K562 (cell line): ENCODE data around the gene CCDC136. TPM values are rescaled to one million over a fixed set of nuclear protein-coding genes. Genes with fewer than 3 reads are reported as not detected.

ENCODE experiments used
- ATAC-seq: fragments of 200-7000 bp; cut with Tn5 transposase; 3 replicates; pipeline ENCODE4 v1.9.1; 2020; ENCODE audit warnings: moderate library complexity
- BruUV-seq: library from RNA; stranded (reverse); fragments of 400-500 nt; replicated peaks from 2 replicates; lab custom pipeline; 2021; lab: Mats Ljungman, UMichigan
- CTCF ChIA-PET: fragments of 300-600 bp; formaldehyde crosslinking; extraction: SDS; loops from one replicate; lab custom pipeline; 2021; ENCODE audit warnings: low intra/inter-chr PET ratio; lab: Yijun Ruan, JAX
- POLR2A ChIA-PET: fragments of 300-600, 350-650 bp; sonication (Branson Sonifier 250); formaldehyde crosslinking; extraction: SDS; loops from one replicate; lab custom pipeline; 2021; ENCODE audit warnings: antibody characterized with exemption, inconsistent platforms; lab: Yijun Ruan, JAX
- DNase-seq, 4 experiments: peaks; one replicate each; pipeline versions ENCODE4 v3.0.0 to v3.0.0-alpha.2; 2011 to 2018; ENCODE audit warnings: low spot score in 3 of 4, mixed read lengths in 3 of 4; ENCODE audit errors: extremely low read depth in 1 of 4
- FAIRE-seq: peaks from 2 replicates; lab custom pipeline; 2011; peaks lifted over from hg19 to GRCh38; lab: Jason Lieb, UNC
- H2AFZ ChIP-seq: 2 replicates; pipeline ENCODE4 v1.6.0; 2011; ENCODE audit warnings: low read depth, low read length, control low read depth, inconsistent platforms
- H3K27ac ChIP-seq: fragments of 200-600 bp; 3 replicates; pipeline ENCODE4 v1.8.0; 2011; ENCODE audit warnings: low read depth, mild to moderate bottlenecking, control low read depth, inconsistent platforms, low read length, moderate library complexity, mixed read lengths; ENCODE audit errors: extremely low read depth
- H3K27me3 ChIP-seq, 2 experiments: fragments of 300-600 bp in 1 of 2; 2 replicates in 1 of 2; 3 replicates in 1 of 2; pipeline versions ENCODE4 v1.6.0 to v1.8.0; 2011; ENCODE audit warnings: inconsistent platforms in 2 of 2, low read length in 2 of 2, mild to moderate bottlenecking in 1 of 2, mixed read lengths in 1 of 2, moderate library complexity in 1 of 2; ENCODE audit not compliant: control insufficient read depth in 2 of 2, insufficient read depth in 2 of 2
- H3K36me3 ChIP-seq: fragments of 300-600 bp; 3 replicates; pipeline ENCODE4 v1.8.0; 2011; ENCODE audit warnings: mild to moderate bottlenecking, low read length, inconsistent platforms; ENCODE audit not compliant: control insufficient read depth, insufficient read depth
- H3K4me1 ChIP-seq, 2 experiments: fragments of 200-600 bp in 1 of 2; replicated peaks in 1 of 2; 2 replicates in 1 of 2; 3 replicates in 1 of 2; pipeline versions ENCODE4 v1.5.1 to v1.8.0; 2011; ENCODE audit warnings: inconsistent platforms in 2 of 2, low read length in 2 of 2, mild to moderate bottlenecking in 1 of 2, mixed read lengths in 1 of 2, moderate library complexity in 1 of 2; ENCODE audit not compliant: control insufficient read depth in 2 of 2, insufficient read depth in 2 of 2
- H3K4me2 ChIP-seq: 2 replicates; pipeline ENCODE4 v1.6.1; 2011; ENCODE audit warnings: low read length, control low read depth, inconsistent platforms, mixed read lengths; ENCODE audit not compliant: insufficient read depth
- H3K4me3 ChIP-seq: fragments of 200-600 bp; sonication (generic), shearing (Covaris generic); 2 replicates; pipeline ENCODE4 v1.5.1; 2016; ENCODE audit warnings: control low read depth, inconsistent platforms
- H3K79me2 ChIP-seq: fragments of 200-600 bp; 3 replicates; pipeline ENCODE4 v1.8.0; 2011; ENCODE audit warnings: low read length, inconsistent platforms; ENCODE audit not compliant: control insufficient read depth, insufficient read depth
- H3K9ac ChIP-seq, 2 experiments: 2 replicates each; pipeline versions ENCODE4 v1.6.0 to v1.6.1; 2011; ENCODE audit warnings: low read depth in 2 of 2, low read length in 2 of 2, control low read depth in 1 of 2, inconsistent platforms in 1 of 2, mild to moderate bottlenecking in 1 of 2, mixed read lengths in 1 of 2; ENCODE audit not compliant: insufficient read depth in 1 of 2
- H3K9me1 ChIP-seq: one replicate; pipeline ENCODE4 v1.6.0; 2011; ENCODE audit warnings: inconsistent platforms, mild to moderate bottlenecking, low read length, moderate library complexity; ENCODE audit not compliant: control insufficient read depth, insufficient read depth
- H3K9me3 ChIP-seq: replicated peaks from 2 replicates; pipeline ENCODE4 v1.5.1; 2011; ENCODE audit warnings: low read depth, low read length, inconsistent platforms; ENCODE audit not compliant: control insufficient read depth, insufficient read depth
- H4K20me1 ChIP-seq: replicated peaks from 2 replicates; pipeline ENCODE4 v1.6.1; 2011; ENCODE audit warnings: low read length, inconsistent platforms, mixed read lengths; ENCODE audit not compliant: control insufficient read depth, insufficient read depth
- KLF13 ChIP-seq: fragments of 450-650 bp; IDR thresholded peaks from 2 replicates; pipeline ENCODE4 v1.6.1; 2016; ENCODE audit warnings: missing genetic modification characterization, low read depth, mild to moderate bottlenecking, missing compliant biosample characterization, moderate library complexity, borderline replicate concordance
- MIER1 ChIP-seq: fragments of 450-650 bp; IDR thresholded peaks from 2 replicates; pipeline ENCODE4 v1.6.1; 2016; ENCODE audit warnings: antibody characterized with exemption, mild to moderate bottlenecking, low read depth
- ZNF24 ChIP-seq: fragments of 450-650 bp; IDR thresholded peaks from 2 replicates; pipeline ENCODE4 v1.6.1; 2016
- WGBS: fragments of 100-300 bp; shearing (Covaris generic); methylation state at CpG from one replicate; pipeline ENCODE4 v1.1.6; 2016; ENCODE audit warnings: low coverage, mixed read lengths; ENCODE audit not compliant: insufficient coverage; ENCODE audit errors: missing lambda C conversion rate; 5-methylcytosine and 5-hydroxymethylcytosine counted together
- in situ Hi-C: fragments of 300-500 bp; cut with MboI; formaldehyde crosslinking; loops from 4 replicates; pipeline ENCODE4 v1.15.0; 2018; ENCODE audit warnings: inconsistent platforms, mixed read lengths
- intact Hi-C: fragments of 100-400 bp; cut with micrococcal nuclease; formaldehyde crosslinking; loops from 2 replicates; pipeline ENCODE4 v1.14.2; 2022
- polyA plus RNA-seq, 8 experiments: library from polyadenylated mRNA; depleted of rRNA in 4 of 8; stranded (reverse) in 5 of 8; unstranded in 3 of 8; fragments of >200 nt; fragmentation: Nextera tagmentation in 2 of 8; fragmentation: Illumina TruSeq in 1 of 8; extraction: Ambion mirVana in 2 of 8; extraction: Trizol in 1 of 8; gene quantifications; 2 replicates each; pipeline versions ENCODE4 v1.2.1 to v1.2.3, GENCODE V29; 2011 to 2014; ENCODE audit warnings: inconsistent platforms in 1 of 8, missing spikeins in 1 of 8
- total RNA-seq, 7 experiments: library from RNA; depleted of rRNA in 6 of 7; stranded (reverse); fragments of >200 nt in 6 of 7; fragmentation: Illumina TruSeq in 2 of 7; extraction: Trizol in 2 of 7; gene quantifications; 2 replicates each; pipeline versions ENCODE4 v1.2.1 to v1.2.3, GENCODE V29; 2011 to 2021; ENCODE audit warnings: low replicate concordance in 1 of 7
- TF ChIP-seq, protein P1 (sequence below): sonication (generic); formaldehyde crosslinking; IDR thresholded peaks from 2 replicates; pipeline ENCODE4 v1.8.0; 2022; ENCODE audit warnings: mild to moderate bottlenecking, missing genetic modification reagents
- TF ChIP-seq, protein P2 (sequence below): fragments of 450-650 bp; conservative IDR thresholded peaks from 2 replicates; pipeline ENCODE4 v1.6.1; 2016; ENCODE audit warnings: missing genetic modification characterization, low read depth, mild to moderate bottlenecking, missing compliant biosample characterization, moderate library complexity
- TF ChIP-seq, protein P3 (sequence below), 2 experiments: IDR thresholded peaks; 2 replicates each; pipeline ENCODE4 v1.6.1; 2012; ENCODE audit warnings: improper control_type of control experiment in 2 of 2, low read depth in 2 of 2, low read length in 2 of 2, borderline replicate concordance in 1 of 2

The CCDC136 gene
- total and polyA plus RNA-seq, 9 of the 15 experiments (the other 6 are each of a cell fraction or from before 2014, with no cell fraction given) = 2.4 to 40.8 (median 26.5) TPM

DNA sequence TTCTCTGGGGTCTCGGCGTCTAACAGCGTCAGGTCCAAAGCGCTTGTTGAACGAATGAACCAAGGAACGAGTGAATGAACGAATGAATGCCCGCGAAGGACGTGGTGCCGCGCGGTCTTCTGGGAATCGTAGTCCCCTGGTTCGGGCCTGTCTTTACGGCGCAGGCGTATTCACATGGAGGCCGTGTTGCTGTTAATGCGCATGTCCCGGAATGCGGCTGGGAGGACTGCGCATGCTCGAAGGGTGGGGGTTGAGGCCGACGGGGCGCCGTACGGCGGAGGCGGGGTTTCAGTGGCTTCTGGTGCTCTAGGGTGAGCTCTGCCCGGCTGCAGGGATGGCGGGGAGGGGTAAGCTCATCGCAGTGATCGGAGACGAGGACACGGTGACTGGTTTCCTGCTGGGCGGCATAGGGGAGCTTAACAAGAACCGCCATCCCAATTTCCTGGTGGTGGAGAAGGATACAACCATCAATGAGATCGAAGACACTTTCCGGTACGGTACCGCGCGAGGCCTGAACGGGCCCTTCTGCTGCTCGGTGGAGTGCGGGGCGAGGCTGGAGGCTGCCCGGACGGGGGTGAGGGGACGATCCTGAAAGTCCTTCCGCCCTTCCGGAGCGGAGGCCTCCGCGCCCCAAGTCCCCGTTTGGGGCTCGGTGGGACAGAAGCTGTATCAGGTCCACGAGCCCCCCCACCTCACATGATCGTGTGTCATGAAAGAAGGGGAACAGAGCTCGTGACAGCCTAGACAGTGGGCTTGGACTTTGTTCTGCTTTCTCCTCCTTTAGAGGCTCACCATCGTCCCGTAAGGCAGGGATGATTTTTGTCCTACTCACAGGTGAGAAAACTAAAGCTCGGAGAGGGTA, 71.0 kb downstream of the CCDC136 start, which contains the start of gene ATP6V1F (continued):
- TF ChIP-seq MIER1 (peak; percentile 38; the same call in 1 of the 2 replicates), ZNF24 (peak; percentile 100), KLF13 (tag) (no peak)
- TF ChIP-seq, protein P1, sequence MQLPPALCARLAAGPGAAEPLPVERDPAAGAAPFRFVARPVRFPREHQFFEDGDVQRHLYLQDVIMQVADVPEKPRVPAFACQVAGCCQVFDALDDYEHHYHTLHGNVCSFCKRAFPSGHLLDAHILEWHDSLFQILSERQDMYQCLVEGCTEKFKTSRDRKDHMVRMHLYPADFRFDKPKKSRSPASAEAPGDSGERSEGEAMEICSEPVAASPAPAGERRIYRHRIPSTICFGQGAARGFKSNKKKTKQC (CRISPR knock-in tag) = peak; percentile 67

DNA sequence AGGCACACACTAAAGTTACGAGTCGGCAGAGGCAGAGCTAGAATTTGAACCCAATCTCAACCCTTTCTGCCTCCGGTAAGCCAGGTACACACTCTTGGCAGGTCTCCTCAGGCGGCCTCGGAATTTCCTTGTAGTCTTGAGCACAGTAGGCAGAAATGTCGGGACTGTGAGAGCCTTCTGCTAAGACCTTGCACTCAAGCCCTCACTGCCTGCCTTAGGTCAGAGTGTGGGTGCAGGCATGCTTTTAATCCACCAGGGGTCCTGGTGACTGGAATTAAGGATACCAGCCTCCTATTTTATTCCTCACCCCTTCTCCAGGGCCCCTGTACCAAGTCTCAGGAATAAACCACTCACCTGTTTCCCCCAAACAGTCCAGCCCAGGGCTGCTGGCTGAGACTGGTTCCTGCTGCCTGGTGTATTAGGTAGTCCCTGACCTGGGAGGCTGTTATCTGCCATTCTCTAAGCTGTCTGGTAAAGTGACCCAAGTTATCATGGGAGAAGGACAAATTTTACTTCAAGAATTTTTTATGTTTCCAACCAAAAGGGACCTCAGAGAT, 71.7 kb downstream of the CCDC136 start:
- Histone ChIP-seq H2AFZ (peak overlapping the region; percentile 97), H3K9me3 (no peaks in the 10 kb centered on the region), H3K79me2 (peaks cover 46% of the 10 kb centered on the region), H3K4me3 (peak overlapping the region; percentile 71), H3K9ac (peak overlapping the region; percentile 95 to 96), H3K27ac (peak overlapping the region; percentile 87), H3K4me1 (peaks cover 37 to 61% of the 10 kb centered on the region in 2 experiments), H3K36me3 (peaks cover 54% of the 10 kb centered on the region), H3K4me2 (peak overlapping the region; percentile 100), H4K20me1 (no peaks in the 10 kb centered on the region; the same call in 1 of the 2 replicates), H3K27me3 (no peaks in the 10 kb centered on the region), H3K9me1 (no peaks in the 10 kb centered on the region)
- intact Hi-C loops (loop anchor here (2.0 to 5.0 kb wide), 4 partner anchors 81 to 386 kb away; partner anchors contain the start of genes CALU and METTL2B), in situ Hi-C loops (no loop called here)
- peak; percentile 60 for FAIRE-seq
- CTCF ChIA-PET = interaction anchor here (0.6 to 2.0 kb wide), 2 partner anchors 16 to 347 kb away, joined by 3 to 20 read pairs; no protein-coding TSS in a partner anchor
- ATAC-seq = peak; percentile 68
- 0% methylated on average over 6 of the region's 6 CpGs for WGBS
- peak; percentile 82 to 86 (median 86) for DNase-seq
- POLR2A ChIA-PET = interaction anchor here (0.6 to 7.1 kb wide), 11 partner anchors 9 to 123 kb away, joined by 3 to 47 read pairs (median 5); partner anchors contain the start of gene CALU
- no TSS peak for BruUV-seq
- TF ChIP-seq, protein P2, sequence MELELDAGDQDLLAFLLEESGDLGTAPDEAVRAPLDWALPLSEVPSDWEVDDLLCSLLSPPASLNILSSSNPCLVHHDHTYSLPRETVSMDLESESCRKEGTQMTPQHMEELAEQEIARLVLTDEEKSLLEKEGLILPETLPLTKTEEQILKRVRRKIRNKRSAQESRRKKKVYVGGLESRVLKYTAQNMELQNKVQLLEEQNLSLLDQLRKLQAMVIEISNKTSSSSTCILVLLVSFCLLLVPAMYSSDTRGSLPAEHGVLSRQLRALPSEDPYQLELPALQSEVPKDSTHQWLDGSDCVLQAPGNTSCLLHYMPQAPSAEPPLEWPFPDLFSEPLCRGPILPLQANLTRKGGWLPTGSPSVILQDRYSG (tag) = peak; percentile 36; the same call in 1 of the 2 replicates
- TF ChIP-seq, protein P3, sequence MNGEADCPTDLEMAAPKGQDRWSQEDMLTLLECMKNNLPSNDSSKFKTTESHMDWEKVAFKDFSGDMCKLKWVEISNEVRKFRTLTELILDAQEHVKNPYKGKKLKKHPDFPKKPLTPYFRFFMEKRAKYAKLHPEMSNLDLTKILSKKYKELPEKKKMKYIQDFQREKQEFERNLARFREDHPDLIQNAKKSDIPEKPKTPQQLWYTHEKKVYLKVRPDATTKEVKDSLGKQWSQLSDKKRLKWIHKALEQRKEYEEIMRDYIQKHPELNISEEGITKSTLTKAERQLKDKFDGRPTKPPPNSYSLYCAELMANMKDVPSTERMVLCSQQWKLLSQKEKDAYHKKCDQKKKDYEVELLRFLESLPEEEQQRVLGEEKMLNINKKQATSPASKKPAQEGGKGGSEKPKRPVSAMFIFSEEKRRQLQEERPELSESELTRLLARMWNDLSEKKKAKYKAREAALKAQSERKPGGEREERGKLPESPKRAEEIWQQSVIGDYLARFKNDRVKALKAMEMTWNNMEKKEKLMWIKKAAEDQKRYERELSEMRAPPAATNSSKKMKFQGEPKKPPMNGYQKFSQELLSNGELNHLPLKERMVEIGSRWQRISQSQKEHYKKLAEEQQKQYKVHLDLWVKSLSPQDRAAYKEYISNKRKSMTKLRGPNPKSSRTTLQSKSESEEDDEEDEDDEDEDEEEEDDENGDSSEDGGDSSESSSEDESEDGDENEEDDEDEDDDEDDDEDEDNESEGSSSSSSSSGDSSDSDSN (IDR thresholded peaks at IDR 0.05; ENCODE audit: borderline replicate concordance in 1 of 2, low read depth in 2 of 2, low read length in 2 of 2) = peak in 1 of 2 experiments; percentile 51; a peak in 2 of 4 replicates
